ENCODE measurements around the gene BANP. TPM values are rescaled to one million over a fixed set of nuclear protein-coding genes. Genes with fewer than 3 reads are reported as not detected.
A peak's percentile ranks its signal among the peaks of the same experiment; 100 is the strongest.
"Not testable (repeated sequence)": the region's sequence is repeated elsewhere in the genome, so short reads cannot be mapped to it uniquely, and the experiment has no call there.

The BANP gene
- total and polyA plus RNA-seq, 12 donors: 6.1 to 20.4 (median 13.5) TPM

DNA sequence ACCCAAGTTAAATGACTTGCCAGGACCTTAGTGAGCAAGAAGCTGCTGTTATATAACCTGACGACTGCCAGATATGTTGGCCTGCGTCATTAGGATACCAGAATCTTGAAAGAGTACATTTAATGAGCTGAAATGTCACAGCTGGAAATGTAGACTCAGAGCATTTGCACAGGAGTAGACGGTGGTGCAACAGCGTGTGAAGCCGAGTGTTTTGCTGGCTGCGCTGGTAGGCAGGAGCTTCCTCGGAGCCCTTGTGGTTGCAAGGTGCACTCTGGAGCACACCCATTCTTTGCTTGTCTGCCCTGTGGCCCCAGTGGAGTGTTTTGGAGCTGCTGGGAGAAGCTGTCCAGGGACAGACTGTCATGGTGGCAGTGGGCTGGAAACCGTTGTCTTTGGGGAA is 79.3 kb downstream of the BANP start:
- Histone ChIP-seq H3K27ac (no peak overlapping the region), H3K36me3 (peaks cover 0 to 54% (median 6%) of the 10 kb centered on the region in 9 donors), H3K4me1 (peaks cover 0 to 4% (median 3%) of the 10 kb centered on the region in 9 donors), H3K4me3 (no peak overlapping the region), H3K9me3 (no peaks in the 10 kb centered on the region), H3K27me3 (no peaks in the 10 kb centered on the region)
- DNase-seq (no peak), ATAC-seq (peak in 1 of 8 donors; percentile 55)
- intact Hi-C loops (cut with DNase I): no loop called here
- WGBS, 2 donors: 83 to 86% methylated on average over 8 of the region's 8 CpGs
- TF ChIP-seq, protein P1, sequence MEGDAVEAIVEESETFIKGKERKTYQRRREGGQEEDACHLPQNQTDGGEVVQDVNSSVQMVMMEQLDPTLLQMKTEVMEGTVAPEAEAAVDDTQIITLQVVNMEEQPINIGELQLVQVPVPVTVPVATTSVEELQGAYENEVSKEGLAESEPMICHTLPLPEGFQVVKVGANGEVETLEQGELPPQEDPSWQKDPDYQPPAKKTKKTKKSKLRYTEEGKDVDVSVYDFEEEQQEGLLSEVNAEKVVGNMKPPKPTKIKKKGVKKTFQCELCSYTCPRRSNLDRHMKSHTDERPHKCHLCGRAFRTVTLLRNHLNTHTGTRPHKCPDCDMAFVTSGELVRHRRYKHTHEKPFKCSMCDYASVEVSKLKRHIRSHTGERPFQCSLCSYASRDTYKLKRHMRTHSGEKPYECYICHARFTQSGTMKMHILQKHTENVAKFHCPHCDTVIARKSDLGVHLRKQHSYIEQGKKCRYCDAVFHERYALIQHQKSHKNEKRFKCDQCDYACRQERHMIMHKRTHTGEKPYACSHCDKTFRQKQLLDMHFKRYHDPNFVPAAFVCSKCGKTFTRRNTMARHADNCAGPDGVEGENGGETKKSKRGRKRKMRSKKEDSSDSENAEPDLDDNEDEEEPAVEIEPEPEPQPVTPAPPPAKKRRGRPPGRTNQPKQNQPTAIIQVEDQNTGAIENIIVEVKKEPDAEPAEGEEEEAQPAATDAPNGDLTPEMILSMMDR (IDR thresholded peaks at IDR 0.05): no peak

DNA sequence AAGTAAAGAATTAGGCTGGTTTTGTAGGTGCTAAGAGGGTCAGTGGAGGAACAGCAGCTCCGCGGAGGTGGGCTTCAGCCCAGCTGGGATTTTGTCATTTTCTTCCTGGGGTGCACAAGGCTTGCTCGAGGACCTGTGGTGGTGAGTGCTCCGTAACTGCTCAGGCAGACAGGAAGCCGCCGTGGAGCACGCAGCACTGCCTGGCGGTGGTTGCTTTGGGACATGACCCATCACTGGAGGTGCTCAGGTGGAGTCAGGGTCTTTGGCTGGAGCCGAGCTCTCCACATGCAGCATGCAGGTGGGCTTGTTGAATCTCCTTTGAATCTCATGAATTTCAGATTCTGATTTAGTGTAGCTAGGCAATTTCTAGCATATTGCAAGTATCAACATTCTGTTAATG is 79.7 kb downstream of the BANP start:
- H3K27me3 ChIP-seq; ATAC-seq; H3K4me3 ChIP-seq; intact Hi-C loops (cut with DNase I); DNase-seq; H3K27ac ChIP-seq; H3K4me1 ChIP-seq; H3K9me3 ChIP-seq: not testable (repeated sequence)
- WGBS, 2 donors: 96 to 98% methylated on average over 9 of the region's 9 CpGs
- H3K36me3 ChIP-seq: peaks cover 0 to 59% (median 6%) of the 10 kb centered on the region in 9 donors

DNA sequence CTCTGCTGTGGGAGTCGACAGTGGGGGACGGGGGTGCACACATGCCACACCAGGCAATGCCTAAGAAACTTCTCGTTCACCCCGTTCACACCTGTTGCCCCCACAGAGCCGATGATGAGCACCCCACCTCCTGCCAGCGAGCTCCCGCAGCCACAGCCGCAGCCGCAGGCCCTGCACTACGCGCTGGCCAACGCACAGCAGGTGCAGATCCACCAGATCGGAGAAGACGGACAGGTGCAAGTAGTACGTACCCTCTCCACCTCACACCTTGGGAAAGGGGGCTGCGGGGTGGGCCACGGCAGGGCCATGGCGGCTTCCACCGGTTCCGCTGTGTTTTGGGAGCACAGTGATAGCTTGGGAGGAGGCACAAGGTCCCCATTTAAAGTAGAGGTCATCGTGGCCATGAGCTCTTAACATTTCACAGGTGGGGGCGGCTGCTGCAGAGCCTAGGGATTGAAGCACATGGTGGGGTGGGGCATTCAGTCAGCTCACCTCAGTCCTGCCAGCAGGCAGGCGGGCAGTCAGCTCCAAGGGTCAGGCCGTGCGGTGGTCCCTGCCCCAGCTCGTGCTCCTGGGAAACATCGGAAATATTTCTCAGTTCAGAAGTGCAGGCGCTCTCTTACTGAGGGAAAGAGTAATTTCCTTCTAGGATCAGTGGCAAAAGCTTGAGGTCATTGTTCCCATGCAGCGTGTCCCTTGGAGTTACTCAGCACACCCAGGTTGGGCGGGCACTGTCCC is 81.9 kb downstream of the BANP start:
- H3K4me1 ChIP-seq; DNase-seq; H3K27me3 ChIP-seq; intact Hi-C loops (cut with DNase I); H3K27ac ChIP-seq; H3K4me3 ChIP-seq; ATAC-seq; H3K9me3 ChIP-seq: not testable (repeated sequence)
- peaks cover 0 to 65% (median 0%) of the 10 kb centered on the region in 9 donors for H3K36me3 ChIP-seq
- 93 to 94% methylated on average over 29 to 30 of the region's 30 CpGs for WGBS, 2 donors

DNA sequence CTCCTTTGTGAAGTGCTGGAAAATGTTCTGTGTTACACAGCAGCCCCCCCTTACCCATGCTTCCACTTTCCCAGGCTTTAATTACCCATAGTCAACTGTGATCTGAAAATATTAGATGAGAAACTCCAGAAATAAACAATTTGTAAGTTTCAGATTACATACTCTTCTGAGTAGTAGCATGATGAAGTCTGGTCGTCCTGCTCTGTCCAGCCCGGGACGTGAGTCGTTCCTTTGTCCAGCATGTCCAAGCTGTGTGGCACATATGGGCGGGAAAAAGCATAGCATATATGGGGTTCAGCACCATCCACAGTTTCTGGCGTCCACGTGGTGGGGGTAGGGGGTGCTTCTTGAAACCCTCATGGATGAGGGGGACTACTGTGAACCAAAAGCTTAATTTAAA is 83.5 kb downstream of the BANP start:
- H3K27me3 ChIP-seq: no peaks in the 10 kb centered on the region
- H3K36me3 ChIP-seq: peaks cover 0 to 77% (median 0%) of the 10 kb centered on the region in 9 donors
- H3K4me1 ChIP-seq: peaks cover 0 to 2% (median 0%) of the 10 kb centered on the region in 9 donors
- intact Hi-C loops (cut with DNase I): no loop called here
- no peak overlapping the region for H3K27ac ChIP-seq
- 94 to 95% methylated on average over 7 of the region's 7 CpGs for WGBS, 2 donors
- TF ChIP-seq, protein P1 (IDR thresholded peaks at IDR 0.05): no peak
- ATAC-seq (no peak), DNase-seq (no peak)
- no peak overlapping the region for H3K4me3 ChIP-seq
- H3K9me3 ChIP-seq: no peaks in the 10 kb centered on the region

DNA sequence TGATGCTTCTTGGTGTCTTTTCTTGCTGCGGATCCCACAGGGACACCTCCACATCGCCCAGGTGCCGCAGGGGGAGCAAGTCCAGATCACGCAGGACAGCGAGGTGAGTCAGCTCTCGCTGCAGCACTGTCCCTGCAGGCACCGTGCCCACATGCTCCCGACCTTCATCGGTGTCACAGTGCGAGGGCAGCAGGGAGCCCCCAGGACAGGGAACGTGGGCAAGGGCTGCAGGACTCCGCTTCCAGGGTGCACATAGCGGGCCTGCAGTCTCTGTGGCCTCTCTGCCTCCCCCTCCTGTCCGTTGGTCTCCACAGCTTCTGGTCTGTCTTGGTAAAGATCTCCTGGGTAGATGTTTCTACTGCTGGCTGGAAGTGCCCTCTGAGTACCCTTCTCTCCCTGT is 84.1 kb downstream of the BANP start:
- Histone ChIP-seq H3K27me3 (no peaks in the 10 kb centered on the region), H3K27ac (no peak overlapping the region), H3K4me3 (no peak overlapping the region), H3K36me3 (peaks cover 0 to 78% (median 0%) of the 10 kb centered on the region in 9 donors), H3K4me1 (no peaks in the 10 kb centered on the region), H3K9me3 (no peaks in the 10 kb centered on the region)
- TF ChIP-seq, protein P1 (IDR thresholded peaks at IDR 0.05): no peak
- intact Hi-C loops (cut with DNase I): no loop called here
- DNase-seq: no peak
- peak in 3 of 8 donors; percentile 7 to 32 (median 12) for ATAC-seq
- 89 to 90% methylated on average over 14 of the region's 14 CpGs for WGBS, 2 donors

DNA sequence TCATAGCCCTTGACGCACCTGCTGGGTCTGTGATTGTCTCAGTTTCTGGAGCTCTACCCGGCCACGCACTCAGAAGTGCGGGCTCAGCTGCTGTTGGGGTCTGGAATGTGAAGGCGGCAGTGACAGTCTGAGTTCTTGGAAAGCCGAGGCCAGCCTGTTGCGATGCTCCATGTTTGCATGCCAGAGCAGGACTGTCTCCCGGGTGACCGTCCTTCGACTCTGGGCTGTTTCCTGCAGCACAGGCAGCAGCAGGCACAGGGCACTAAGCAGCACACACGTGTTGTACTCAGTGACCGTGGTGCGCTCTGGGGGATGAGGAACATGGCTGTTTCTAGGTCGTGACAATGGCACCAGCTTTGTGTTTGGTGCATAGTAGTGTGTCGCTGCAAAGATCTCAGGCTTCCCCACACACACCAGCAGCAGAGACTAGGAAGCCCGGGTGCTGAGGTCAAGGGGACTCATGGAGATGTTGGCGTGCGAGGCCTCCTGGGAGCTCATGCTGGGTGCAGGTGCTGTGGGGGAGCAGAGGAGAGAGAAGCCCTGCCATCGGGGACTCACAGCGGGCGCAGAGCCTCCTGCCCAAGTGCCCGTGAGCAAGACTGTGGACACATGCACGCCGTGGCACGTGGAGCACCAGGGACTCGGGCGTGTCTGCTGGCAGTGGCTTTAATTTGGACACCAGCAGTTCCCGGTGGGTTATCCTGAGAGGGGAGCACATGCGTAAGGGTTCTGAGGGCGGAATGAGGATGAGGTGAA is 84.8 kb downstream of the BANP start:
- WGBS, 2 donors: 83 to 93% methylated on average over 30 of the region's 30 CpGs
- H3K36me3 ChIP-seq: peaks cover 0 to 76% (median 0%) of the 10 kb centered on the region in 9 donors
- H3K27me3 ChIP-seq; H3K4me1 ChIP-seq; H3K9me3 ChIP-seq; H3K4me3 ChIP-seq; H3K27ac ChIP-seq; intact Hi-C loops (cut with DNase I); DNase-seq: not testable (repeated sequence)
- ATAC-seq: peak in 4 of 8 donors; percentile 40 to 74 (median 56)

DNA sequence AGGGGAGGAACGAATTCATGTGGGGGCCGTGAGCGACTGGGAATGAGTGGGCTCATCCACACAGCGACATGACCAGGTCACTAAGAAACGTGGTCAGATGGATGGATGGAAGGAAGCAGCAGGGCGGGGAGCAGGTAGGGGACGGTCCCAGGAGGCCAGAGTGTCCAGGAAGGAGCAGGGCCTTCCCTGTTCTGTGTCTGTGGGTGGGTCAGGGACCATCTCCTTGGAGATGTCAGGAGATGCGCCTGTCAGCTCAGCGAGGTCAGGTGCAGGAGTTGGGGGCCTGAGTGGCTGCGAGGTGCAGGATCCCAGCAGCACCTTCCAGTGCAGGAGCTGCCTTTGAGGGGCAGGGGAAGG is 85.4 kb downstream of the BANP start:
- H3K27me3 ChIP-seq; DNase-seq; H3K27ac ChIP-seq; H3K9me3 ChIP-seq; intact Hi-C loops (cut with DNase I); H3K4me3 ChIP-seq; ATAC-seq; H3K4me1 ChIP-seq: not testable (repeated sequence)
- 90 to 92% methylated on average over 10 of the region's 10 CpGs for WGBS, 2 donors
- H3K36me3 ChIP-seq: peaks cover 0 to 72% (median 0%) of the 10 kb centered on the region in 9 donors

DNA sequence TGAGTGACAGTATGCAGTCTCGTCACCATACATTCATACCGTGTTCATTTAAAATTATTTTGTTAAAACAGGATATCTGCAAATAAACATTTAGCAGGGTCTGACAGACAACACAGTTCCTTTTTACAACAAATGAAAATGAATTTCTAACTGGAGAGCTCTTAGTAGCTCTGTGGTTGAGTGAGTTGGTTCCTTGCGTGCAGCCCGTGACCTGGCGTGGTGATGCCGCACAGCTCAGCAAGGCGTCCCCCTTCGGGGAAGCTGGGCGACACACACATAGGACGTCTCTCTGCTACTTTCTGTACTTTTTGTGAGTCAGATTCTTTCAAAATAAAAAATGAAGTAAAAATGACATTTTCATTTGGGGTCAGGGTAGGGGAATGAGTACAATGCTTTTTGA is 86.1 kb downstream of the BANP start:
- H3K36me3 ChIP-seq: peaks cover 0 to 72% (median 0%) of the 10 kb centered on the region in 9 donors
- intact Hi-C loops (cut with DNase I); H3K27me3 ChIP-seq; H3K4me3 ChIP-seq; H3K4me1 ChIP-seq; H3K9me3 ChIP-seq; DNase-seq; H3K27ac ChIP-seq; ATAC-seq: not testable (repeated sequence)
- 94 to 96% methylated on average over 9 of the region's 10 CpGs for WGBS, 2 donors
